Stromal cell of bone marrow (primary cell): ENCODE measurements around the gene GPC6.

Experiments
- DNase-seq: peaks from one replicate; pipeline ENCODE4 v3.0.0-alpha.2; 2012; ENCODE audit warnings: low read depth

GPC6 gene

DNA sequence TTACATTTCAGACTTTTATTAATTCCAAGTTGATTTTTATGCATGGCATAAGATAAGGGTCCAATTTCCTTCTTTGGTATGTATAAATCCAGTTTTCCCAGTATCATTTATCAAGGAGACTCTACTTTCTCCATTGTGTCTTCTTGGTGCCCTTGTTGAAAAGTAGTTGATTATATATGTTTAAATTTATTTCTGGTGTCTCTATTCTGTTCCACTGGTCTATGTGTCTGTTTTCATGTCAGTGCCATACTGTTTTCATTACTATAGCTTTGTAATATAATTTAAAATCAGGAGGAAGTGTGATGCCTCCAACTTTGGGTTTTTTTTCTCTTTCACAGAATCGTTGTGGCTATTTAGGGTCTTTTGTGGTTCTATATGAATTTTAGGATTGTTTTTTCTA, 1019.9 kb downstream of the GPC6 start:
- DNase-seq, result no peak

DNA sequence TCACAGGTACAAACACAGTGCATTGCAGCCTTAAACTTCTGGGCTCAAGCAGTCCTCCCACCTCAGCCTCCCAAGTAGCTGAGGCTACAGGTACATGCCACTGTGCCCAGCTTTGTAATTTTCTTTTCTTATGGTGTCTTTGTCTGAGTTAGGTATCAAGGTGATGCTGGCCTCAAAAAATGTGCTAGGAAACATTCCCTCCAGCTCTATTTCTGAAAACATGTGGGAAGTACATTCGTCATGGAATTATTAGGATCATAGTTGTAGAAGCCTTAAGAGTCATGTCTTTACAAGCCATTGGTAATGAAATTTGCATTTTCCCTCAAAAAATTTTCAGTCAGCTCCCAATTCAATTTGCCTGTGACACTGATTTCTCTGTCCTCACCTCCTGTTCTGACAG, 1021.3 kb downstream of the GPC6 start:
- DNase-seq, result no peak

DNA sequence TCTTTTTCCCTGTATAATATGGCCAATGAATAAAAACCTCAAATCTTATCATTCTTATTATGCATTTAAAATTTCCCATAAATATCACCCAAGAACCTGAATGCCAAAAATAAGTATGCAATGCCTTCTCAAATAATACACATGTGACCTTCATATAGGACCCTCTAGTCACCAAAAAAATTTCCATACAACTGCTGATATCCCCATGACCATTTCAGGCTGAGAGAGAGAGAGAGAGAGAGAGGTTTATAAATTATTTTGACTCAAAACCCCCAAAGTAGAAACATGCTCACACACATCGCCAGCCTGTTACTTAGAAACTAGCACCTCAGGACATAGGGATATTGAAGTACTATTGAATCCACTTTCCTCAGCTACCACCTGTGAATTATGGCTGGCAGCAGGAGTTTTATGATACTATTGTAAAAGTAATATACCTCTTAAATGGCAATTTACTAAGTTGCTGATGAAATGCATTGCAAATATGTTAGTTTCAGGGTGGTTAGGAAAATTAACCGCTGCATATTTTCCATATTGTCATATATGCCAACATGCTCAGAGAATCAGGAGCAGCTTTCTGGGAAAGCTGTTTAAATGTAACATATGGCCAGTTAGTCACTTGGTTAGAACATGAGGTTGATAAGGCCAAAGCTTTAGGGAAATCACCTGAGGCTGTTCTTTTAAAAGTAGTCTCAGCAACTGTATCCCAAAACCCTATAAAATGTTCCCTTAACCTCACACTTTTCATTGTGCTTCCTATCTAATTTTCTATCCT, 1022.0 kb downstream of the GPC6 start:
- DNase-seq, result no peak

DNA sequence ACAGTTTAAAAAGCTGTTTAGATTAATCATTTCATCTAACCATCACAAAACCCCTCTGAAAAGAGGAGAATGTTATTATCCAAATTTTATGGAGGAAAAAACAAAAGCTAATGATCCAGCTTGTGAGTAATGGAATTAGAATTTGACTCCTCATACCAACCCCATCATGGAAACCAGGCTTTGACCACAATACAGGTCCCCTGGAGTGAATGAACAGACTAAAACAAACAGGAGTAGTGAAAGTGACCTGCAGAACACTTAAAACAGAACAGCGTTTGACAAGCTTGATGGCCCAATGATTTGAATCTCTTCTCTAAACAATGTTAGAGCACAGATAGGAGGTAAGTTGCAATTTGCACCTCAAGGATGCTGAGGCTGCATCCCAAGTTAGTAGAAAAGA, 1022.9 kb downstream of the GPC6 start:
- peak; percentile 63 for DNase-seq

DNA sequence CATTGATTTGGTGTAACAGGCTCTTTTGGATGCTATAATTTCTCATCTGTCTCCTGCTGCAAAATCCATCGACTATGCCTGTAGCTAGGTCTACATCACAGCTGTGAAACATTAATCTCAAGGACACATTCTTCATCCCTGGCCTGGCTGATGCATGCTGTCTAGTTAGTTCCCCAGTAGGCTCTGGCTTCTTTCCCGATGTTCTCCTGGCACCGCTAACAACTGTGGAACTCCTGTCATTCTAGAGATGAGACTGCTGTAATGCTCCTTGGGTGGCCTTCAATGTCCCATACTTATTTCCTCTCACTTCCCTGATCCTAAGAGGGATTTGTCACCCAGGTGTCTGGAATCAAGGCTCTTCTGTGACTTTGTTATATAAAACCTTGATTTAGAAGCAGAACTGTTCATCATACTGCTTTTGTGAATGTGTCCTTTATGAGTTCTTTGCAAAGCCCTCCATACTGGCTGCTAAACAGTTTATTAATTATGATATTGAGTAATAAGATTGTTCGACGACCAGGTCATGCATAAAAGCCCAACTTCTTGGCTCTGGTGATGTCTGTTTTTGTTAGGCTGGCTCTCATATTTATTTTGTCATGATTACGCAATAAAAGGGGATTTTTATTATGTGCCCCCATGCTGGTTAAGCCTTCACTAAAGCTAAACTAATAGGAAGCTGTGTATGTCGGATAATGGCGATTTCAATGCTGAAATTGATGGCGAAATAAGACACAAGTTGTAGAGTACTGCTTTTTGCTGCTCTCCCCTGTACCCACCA, 1025.4 kb downstream of the GPC6 start:
- DNase-seq, result no peak

DNA sequence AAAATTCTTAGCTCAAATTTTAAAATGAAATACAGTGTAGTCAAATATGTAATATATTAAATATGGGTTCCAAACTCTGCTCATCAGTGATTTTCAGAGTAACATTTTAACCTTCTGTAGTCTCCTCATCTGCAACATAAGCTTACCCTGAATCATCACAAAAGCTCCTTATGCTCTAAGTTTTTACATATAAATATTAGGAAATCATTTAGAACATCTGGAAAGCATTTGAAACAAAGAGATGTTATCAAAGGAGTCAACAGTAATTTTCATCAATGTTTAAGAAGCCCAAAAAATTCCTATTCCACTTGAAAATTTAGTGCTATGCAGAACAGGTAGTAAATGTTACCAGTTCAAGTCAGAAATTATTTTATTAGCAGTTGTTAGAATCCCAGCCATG, 1028.1 kb downstream of the GPC6 start:
- DNase-seq, result no peak

DNA sequence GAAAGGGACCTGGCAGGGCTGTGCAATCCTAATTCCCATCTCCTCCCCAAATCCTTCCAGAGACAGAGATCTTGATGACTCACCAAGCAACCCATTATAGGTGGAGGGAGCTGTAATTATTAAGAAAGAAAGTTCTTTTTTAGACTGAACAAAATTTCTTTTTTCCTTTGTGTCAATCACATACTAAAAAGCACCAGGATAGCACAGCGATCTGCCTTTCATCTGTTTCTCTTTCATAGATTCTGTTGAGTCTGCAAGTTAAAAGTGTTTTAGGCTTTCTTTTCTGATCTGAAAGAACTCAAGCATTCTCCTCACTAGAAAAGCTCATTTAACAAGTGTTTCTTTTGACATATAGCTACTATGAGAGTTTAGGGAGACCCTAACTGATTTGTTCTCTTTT, 1030.1 kb downstream of the GPC6 start:
- DNase-seq, result no peak

DNA sequence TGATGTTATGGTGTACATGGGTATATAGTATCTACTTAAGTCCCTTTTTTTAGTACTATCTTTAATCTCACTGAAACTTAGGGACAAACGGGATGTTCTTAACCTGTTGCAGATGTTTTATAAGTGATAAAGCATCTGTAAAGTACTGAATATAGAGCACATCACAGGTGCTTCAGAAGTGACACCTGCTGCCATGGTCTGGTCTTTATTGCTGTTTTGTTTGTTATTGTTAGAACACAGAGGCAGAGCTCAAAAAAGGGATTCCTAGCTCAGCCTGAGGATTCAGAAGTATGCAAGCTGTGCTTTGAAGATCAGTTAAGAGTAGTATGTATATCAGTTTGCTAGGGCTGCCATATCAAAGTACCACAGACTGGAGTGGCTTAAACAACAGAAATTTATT, 1033.4 kb downstream of the GPC6 start:
- DNase-seq, result no peak

DNA sequence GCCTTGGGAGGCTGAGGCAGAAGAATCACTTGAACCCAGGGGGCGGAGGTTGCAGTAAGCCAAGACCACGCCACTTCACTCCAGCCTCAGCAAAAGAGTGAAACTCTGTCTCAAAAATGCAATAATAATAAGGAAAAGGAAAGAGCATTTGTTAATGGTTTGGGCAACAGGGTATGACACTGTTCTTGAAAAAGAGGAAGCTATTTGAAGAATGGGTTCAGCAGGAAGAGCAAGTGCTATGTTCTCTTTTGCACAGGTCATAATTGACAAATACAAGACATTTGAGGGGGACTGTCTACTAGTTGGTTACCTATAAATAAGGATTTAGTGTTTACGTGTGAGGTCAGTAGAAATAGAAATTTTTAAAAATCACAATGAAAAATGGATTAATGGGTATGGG, 1034.6 kb downstream of the GPC6 start:
- DNase-seq, result no peak

DNA sequence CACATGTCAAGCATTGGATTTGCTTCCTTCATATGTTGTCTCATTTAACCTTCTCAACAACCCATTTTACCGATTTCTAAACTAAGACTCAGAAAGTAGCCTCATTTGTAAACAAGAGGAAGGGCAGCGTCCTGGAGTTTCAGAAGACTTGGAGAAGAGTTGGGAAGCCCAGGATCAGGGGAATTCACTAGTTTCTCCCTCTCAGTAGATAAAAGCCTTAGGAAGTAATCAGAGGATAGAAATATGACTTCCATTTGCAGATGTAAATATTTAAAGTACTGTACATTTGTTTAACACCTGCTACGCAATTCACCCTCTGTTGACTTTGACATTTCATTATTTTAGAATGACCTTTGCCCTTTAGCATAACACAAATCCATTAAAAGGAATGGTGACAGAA, 1036.4 kb downstream of the GPC6 start:
- DNase-seq, result no peak

DNA sequence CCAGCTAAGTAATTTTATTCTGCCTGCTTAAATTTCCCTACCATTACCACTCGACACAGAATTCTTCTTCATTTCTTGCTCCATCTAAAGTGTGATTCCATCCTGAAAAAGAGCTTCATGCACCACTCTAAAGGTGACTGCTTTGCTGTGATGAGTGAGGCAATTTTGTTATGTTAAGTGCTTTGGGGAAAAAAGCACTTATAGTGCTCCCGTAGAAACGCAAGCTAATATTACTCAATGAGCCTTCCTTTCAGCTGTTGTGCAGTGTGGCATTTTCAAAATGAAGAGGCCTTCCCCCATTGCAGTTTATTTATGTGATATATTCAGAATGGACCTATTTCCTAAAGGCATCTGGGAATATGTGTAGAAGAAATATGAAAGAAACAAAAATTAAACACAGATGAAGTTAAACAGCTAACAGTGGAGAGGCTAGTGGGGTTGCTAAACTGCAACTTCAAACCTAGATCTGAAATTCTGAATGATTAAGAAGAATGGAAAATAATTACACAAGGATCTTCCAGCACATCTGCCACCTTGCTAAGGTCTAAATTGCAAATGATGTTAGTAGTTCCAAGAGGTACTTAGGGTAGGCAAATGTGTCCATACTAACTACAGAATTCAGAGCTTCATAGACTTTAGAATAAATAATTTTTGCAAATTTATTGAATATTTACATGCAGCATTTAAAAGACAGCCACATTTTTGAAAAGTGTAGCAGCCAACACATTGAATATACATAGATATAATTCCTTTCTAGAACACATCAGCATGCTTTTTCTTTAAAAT, 1041.2 kb downstream of the GPC6 start:
- DNase-seq, result no peak

DNA sequence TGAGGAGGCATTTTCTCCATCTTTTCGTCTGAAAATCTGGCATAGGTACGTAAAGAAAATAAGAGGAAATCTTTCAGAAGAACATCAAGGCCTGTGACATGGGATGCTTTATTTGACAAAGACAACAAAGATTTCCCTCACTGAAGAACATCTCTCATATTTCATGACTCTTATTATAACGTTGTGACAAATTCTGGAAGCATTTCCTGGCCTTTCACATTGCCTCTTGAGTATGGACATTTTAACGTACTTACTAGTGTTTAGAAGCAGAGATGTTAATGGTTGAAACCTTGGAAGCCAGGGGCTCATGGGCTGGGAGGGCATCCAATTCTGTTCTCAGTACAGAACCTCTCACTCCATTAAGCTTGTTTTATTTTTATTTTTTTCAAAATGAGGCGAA, 1042.1 kb downstream of the GPC6 start:
- no peak for DNase-seq

DNA sequence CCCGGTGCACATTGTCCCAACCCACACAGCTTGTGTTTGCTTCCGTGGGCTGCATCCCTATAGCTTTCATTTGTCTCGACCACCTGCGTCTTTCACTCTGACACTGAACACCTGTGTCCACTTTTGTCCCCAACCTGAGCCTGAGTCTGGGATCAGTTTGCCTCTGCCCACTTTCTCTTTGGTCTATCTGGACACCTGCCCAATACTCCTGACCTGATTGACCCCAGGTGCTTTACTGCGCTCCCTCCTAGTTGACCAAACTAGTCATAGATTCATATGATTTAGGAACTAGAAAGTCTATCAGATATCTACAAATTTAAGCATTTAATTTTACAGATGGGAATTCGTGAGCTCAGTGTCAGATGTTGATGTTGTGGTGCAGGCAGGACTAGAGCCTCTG, 1043.0 kb downstream of the GPC6 start:
- DNase-seq, result no peak

DNA sequence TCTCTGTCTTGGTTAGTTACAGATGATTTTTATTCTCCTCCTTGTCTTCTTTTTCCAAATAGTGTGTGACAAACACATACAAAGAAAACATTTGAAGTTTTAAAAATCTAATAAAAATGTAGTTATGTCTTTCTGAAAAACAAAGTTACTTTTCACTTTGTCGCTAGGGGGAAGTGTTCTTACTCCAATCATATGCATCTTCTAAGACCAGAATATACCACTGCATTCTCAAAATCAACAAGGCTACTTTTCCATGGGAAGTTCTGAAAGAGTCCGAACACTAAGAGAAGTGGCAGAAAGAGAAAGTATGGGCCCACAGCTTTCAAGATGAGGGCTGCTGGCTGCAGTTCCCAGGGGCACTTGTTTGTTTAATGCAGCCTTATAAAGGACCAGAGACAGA, 1043.9 kb downstream of the GPC6 start:
- no peak for DNase-seq

DNA sequence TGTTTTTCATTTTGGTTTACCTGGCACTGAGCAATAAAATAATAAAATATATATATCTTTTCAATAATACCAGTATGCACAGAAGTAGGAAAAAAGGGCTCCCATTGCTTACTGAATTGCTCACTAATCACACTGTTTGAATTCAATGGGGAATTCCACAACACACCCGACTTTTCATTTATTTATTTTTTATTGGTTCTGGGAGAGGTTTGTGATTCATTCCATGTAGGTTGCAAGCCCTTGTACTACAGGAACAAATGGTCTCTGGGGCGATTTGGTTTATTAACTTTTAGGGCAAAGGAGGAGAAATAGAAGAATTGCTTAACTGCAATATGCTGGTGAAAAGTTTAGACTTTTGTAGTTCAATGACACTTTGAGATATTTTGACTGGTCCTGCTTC, 1045.4 kb downstream of the GPC6 start:
- no peak for DNase-seq

DNA sequence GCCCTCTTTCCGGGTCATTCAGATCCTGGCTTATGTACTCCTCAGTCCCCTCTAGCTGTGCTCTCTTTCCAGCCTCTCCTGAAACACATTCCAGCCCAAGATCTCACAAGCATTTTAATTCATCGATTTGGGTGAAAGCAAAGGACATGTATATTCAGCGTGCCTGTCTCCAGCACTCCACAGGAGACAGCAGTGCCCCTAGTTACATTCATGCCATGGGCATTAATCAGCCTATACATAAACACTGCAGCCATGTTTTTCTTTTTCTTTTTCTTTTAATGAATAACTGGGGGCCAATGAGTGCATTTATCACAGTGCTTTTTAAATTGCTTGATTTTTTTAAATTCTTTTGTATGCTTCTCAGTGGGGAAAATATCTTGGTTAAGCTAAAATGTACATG, 1053.7 kb downstream of the GPC6 start:
- DNase-seq, result no peak

DNA sequence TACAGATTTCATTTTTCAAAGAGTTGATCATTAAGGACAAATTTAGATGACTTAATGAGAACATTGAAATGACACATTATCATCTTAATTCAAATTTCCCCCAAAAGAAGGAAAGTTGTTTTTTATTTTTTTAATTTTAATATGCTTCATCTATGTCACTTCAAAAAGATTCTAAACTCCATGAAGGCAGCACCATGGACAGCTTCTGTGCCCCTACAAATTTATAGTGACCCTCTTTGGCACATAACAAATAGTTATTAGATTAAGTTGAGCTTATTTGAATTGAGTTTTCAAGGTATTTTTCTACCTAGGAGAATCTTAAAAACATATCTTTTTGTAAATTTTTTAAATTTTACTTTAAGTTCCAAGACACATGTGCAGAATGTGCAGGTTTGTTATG, 1054.2 kb downstream of the GPC6 start:
- no peak for DNase-seq

DNA sequence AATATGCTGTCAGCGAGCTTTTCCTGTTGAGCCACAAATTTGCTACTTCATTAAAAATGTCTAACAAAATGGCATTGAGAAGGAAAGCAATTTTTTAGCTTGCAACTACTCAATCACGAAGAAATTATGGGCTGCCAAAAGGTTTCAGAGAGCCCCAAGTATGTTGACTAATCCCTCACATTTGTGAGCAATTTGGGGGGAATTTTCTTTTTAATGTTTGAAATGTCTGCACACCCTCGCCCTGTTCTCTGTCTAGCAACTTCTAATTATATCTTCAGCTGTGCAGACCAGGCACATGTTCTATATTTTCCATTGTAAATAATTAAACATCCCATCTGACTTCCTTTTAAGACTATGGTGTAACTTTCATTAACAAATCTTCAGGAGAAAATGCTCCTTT, 1060.0 kb downstream of the GPC6 start:
- no peak for DNase-seq

DNA sequence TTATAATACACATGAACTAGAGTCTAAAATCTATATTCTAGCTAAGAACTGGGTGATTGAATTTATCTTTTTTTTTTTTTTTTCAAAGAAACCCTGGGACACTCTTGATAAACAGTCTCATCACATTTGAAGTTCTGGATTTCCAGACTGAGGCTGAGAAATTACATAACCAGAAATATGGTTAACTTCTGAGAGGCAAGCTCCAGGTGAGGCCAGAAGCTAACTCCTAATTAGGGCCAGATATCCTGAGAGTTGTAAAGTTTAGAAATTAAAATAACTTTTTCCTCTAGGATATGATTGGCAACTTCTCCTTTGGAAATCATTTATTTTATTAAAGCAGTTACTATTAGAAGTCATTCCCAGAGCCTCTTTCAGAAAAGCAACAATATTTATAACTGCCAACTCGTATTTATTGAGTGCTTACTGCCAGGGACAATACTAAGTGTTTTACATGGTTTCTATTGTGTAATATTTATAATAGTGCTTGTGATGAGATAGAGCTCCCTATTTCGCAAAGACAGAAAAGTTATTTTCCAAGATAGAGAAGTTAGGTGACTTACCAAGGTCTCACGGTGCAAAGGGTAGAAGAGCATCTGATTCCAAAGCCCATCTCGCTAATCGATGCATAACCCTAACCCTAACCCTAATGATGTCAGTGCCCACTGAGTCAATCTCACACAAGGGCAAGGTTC, 1065.2 kb downstream of the GPC6 start:
- DNase-seq, result no peak

DNA sequence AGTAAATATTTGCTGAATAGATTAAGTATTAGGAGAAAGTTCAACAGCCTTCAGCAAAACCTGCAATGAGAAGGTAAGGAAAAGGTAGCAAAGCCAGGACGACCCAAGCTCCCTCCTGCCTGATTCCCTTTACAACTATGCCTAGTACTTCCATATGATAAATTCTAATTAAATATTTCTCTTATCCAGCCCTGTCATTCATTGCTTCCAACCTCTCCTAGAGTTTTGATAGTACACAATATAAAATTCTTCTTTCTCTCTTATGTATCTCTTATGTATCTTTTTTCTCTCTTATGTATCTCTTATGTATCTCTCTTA, 1065.7 kb downstream of the GPC6 start:
- DNase-seq, result no peak

DNA sequence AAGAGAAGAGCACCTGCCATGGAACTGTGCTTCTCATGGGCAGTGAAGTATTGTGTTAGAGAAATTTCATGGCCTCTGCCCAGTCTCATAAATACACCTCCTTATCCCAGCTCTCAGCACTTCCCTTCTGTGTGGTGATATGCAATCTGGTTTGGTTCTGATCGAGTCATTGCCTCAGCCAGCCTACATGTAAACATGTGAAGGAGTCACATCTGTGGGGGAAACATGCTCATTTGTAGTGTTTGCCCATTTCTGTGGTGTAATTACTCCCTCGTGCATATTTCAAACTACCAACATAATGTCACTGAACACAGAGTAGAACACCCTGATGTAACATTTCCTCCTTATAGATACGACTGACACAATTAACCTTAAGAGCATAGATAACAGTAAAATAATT, 1069.9 kb downstream of the GPC6 start:
- no peak for DNase-seq

DNA sequence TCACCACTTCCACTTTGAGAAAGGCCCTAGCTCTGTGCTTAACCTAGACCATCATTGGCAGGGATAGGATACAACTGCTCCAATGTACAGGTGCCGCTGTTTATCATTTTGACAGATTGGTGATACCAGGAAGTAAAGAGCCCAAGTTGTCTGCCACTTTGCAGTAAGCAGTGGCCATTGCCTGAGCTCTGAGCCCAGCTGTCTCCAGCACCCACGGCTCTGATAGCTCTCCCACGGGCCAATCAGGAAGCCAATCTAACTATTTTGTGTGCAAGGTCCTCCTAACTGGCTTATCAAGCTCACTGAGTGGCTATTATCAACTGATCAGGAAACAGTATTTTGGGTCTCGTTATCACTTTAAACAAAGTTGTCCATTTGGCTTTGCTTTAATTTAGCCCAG, 1071.7 kb downstream of the GPC6 start:
- no peak for DNase-seq

DNA sequence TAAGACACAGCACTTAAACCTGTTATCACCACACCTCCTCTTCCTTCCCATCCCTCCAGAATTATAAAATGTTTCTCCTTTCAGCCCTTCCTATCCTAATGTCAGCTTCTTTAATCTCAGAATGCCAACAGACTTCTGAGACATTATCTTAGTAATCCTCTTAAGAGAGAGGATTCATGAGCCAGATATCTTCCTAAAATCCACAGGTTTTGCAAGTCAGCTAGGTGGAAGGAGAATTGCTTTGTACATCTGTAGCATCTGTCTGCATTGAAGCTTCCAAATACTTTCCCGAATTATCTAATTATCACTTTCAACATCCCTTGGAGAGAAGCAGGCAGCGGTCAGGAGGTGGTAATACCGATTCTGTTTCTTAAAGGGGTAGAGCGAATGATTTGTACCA, 1073.8 kb downstream of the GPC6 start:
- no peak for DNase-seq
